Lung microvascular endothelial cell (primary cell): ENCODE measurements around the gene SH3RF1. TPM values are rescaled to one million over a fixed set of nuclear protein-coding genes. Genes with fewer than 3 reads are reported as not detected.

Experiments used
- DNase-seq, 2 donors: peaks; one replicate each; pipeline versions ENCODE4 v3.0.0 to v3.0.0-alpha.2; 2010; ENCODE audit warnings: low read depth in 2 of 2
- total RNA-seq: library from RNA; depleted of rRNA; stranded (reverse); fragments of >200 nt; gene quantifications from 2 replicates; pipeline ENCODE4 v1.2.1, GENCODE V29; 2014

SH3RF1 gene
- total RNA-seq, 1 donor from 2014 or later, result 7.3 TPM

- DNase-seq, result peak; percentile 20 to 53
These were observed 199.9 kb downstream of the SH3RF1 start for GRCh38 chr4:169070895-169071218.

- peak in 1 of 2 donors; percentile 7 for DNase-seq
These were observed 200.5 kb downstream of the SH3RF1 start for GRCh38 chr4:169070071-169070894.

- no peak for DNase-seq
These were observed 202.3 kb downstream of the SH3RF1 start for GRCh38 chr4:169068423-169068822.

- DNase-seq, result no peak
These were observed 203.8 kb downstream of the SH3RF1 start for GRCh38 chr4:169066934-169067333.

- no peak for DNase-seq
These were observed 206.5 kb downstream of the SH3RF1 start for GRCh38 chr4:169064296-169064695.

- DNase-seq, result no peak
These were observed 207.3 kb downstream of the SH3RF1 start for GRCh38 chr4:169063441-169063840.

GRCh38 chr4:169062897-169063244 lies 207.9 kb downstream of the SH3RF1 start:
- no peak for DNase-seq

- no peak for DNase-seq
These were observed 209.4 kb downstream of the SH3RF1 start for GRCh38 chr4:169061386-169061785.

- DNase-seq, result peak; percentile 8 to 62
These were observed 210.2 kb downstream of the SH3RF1 start for GRCh38 chr4:169060391-169061091.

- peak; percentile 81 to 84 for DNase-seq
These were observed 211.2 kb downstream of the SH3RF1 start for GRCh38 chr4:169059306-169060211.

GRCh38 chr4:169058312-169058711 lies 212.4 kb downstream of the SH3RF1 start:
- DNase-seq, result no peak

GRCh38 chr4:169054879-169055278 lies 215.9 kb downstream of the SH3RF1 start:
- no peak for DNase-seq

GRCh38 chr4:169052594-169052945 lies 218.2 kb downstream of the SH3RF1 start:
- DNase-seq, result no peak

GRCh38 chr4:169051761-169052593 lies 218.8 kb downstream of the SH3RF1 start:
- no peak for DNase-seq

- DNase-seq, result peak in 1 of 2 donors; percentile 4
These were observed 219.6 kb downstream of the SH3RF1 start for GRCh38 chr4:169050881-169051760.

- DNase-seq, result peak; percentile 18 to 73
These were observed 220.5 kb downstream of the SH3RF1 start for GRCh38 chr4:169050284-169050683.

GRCh38 chr4:169048868-169049414 lies 221.8 kb downstream of the SH3RF1 start:
- no peak for DNase-seq

GRCh38 chr4:169047956-169048355 lies 222.8 kb downstream of the SH3RF1 start:
- no peak for DNase-seq

- DNase-seq, result peak in 1 of 2 donors; percentile 17
These were observed 224.7 kb downstream of the SH3RF1 start for GRCh38 chr4:169045862-169046584.
